Renal cortex interstitium (tissue), 11 donors: ENCODE results near the gene KRTAP10-4. TPM values are rescaled to one million over a fixed set of nuclear protein-coding genes. Genes with fewer than 3 reads are reported as not detected.
"Not testable (repeated sequence)": the region's sequence is repeated elsewhere in the genome, so short reads cannot be mapped to it uniquely, and the experiment has no call there.

ENCODE experiments used
- DNase-seq, 11 donors: peaks; one replicate each; pipeline ENCODE4 v3.0.0-alpha.2; 2013; ENCODE audit warnings: low read depth in 9 of 11, low spot score in 4 of 11; ENCODE audit errors: extremely low read depth in 1 of 11
- polyA plus RNA-seq, 3 donors: library from polyadenylated mRNA; unstranded; fragments of 120-200 nt; gene quantifications; one replicate each; pipeline ENCODE4 v1.2.1, GENCODE V29; 2013; ENCODE audit not compliant: insufficient read length in 3 of 3

KRTAP10-4 gene
- polyA plus RNA-seq, 3 donors: not detected

DNA sequence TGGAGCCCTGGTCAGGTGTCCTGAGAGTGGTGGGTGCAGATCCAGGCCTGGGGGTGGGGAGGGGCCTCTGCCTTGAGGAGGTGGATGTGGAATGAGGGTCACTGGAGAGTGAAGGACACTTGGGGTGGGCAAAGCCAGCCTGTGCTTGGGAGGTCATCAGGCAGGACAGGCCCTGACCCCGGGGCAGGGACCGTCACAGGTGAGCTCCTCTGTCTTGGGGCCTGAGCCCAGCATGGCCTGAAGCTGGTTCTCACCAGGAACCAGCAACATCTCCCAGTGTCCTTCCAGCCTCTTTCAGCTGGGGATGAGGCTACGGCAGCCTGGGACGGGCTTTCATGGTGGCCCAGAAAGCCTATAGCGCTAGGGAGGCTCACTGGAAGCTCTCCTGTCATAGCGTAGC lies 21.4 kb upstream of the KRTAP10-4 start:
- DNase-seq: no peak

- no peak for DNase-seq
Measured at GRCh38 chr21:44552681-44553080, 20.8 kb upstream of the KRTAP10-4 start.

DNA sequence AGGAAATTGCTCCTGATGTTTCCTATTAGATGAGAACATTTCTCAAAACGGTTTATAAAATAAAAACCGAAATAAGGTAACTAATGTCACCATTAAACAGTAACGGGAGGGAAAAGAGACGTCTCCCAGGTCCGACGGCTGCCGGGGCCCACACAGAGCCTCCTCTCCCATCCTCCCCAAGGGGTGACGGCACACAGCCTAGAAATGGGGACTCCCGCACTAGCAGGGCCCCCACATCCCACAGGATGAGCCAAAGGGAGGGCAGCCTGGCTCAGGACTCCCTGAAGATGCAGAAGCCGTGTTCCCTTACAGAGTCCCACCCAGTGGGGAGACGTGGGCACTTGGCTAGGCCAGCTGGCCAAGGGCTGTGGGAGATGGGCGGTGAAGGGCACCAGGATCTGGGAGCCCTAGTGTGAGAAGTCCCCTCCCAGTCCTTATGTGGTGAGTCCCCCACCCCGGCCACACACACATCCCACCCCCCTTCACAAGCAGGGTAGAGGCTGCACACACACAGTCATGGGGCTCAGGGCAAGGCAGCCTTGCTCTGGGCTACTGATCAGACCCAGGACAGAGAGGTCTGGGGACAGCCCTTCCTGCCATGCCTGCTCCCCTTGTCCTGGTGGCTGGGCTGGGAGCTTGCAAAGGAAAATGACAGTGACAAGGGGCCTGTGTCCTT lies 18.2 kb upstream of the KRTAP10-4 start:
- no peak for DNase-seq

- no peak for DNase-seq
Measured at GRCh38 chr21:44556879-44557278, 16.6 kb upstream of the KRTAP10-4 start.

GRCh38 chr21:44557491-44558328 lies 15.8 kb upstream of the KRTAP10-4 start:
- no peak for DNase-seq

DNA sequence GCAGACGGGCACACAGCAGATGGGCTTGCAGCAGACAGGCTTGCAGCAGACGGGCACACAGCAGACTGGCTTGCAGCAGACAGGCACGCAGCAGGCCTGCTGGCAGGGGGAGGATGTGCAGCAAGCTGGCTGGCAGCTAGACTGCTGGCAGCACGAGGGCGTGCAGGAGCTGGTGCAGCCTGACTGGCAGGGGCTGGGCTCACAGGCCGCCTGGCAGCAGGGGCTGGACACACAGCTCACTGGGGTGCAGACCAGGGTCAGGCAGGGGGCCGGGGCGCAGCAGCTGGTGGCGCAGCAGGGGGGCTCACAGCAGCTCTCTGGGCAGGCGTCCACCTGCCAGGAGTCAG lies 15.2 kb upstream of the KRTAP10-4 start:
- not testable (repeated sequence) for DNase-seq

DNA sequence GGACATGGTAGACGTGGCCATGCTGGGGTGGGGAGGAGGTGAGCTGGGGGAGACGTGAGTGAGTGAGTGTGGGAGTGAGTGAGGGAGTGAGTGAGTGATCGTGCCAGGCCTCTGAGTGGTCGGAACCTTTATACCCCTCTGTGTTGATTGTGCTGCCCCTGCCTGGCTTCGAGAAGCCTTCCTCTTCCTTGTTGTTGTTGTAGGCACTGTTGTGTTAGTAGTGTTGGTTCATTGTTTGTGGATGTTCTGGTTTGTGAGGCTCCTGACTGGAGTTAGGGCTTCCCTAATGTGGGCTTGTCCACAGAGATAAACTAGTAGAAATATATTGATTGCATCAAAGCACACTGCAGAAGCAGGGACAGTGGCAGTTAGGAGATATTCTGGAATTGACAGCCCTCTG lies 14.8 kb upstream of the KRTAP10-4 start, which contains the start of gene KRTAP10-3:
TSS of gene KRTAP10-3 (minus strand) at position 101 of the 400 bp plus-strand sequence. CDS start at position 21, 80 bp downstream.
- DNase-seq: no peak

GRCh38 chr21:44564099-44564498 lies 9.4 kb upstream of the KRTAP10-4 start:
- DNase-seq: no peak

DNA sequence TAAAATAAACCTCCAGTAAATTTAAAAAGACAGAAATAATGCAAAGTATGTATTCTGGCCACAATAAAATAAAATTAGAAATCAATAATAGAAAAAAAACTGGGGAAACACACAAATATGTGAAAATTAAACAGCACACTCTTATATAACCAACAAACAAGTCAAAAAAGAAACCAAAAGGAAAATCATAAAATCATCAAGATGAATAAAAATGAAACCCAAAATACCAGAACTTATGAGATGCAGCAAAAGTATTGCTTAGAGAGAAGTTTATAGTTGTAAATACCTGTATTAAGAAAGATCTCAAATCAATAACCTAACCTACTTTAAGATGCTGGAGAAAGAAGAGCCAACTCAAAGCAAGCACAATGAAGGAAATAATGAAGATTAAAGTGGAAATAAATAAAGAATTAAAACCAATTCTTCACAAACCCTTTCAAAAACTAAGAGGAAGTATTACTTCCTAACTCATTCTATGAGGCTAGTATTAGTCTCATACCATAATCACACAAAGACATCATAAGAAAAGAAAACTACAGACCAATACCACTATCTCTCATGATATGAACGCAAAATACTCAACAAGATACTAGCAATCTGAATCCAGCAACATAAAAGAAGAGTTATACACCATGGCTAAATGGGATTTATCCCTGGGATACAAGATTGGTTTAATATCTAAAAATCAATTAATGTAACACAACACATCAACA lies 8.5 kb upstream of the KRTAP10-4 start:
- DNase-seq: no peak

- DNase-seq: no peak
Measured at GRCh38 chr21:44566403-44566802, 7.1 kb upstream of the KRTAP10-4 start.

DNA sequence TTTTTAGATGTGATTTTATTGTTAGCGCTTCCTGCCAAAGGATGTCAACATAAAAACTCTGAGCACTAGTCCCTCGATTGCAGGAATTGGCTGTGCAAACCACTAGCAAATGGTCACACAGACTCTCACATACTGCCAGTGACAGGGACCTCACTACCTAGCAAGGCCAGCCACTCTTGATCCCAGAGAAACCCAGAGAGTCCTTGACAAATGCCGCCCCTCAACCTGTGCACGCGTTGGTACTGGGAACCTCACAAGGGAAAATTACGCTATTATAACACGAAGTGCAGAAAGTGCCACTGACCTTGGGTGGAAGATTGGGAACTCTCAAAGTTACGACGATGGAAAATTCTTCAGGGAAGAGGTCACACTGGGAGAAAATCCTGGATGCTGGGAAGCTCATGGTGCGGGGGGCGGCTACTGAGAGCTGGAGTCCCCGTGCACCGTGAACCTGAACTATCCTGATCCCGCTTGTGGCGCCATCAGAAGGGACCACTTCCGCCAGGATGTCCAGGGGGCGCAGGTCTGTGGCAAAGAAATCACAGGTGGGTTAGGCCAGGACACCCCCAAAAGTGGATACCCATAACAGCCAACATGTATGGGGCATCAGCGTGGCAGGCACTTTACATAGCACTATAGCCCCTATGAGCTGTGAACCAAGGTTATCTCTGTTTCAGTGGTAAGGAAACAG lies 5.9 kb upstream of the KRTAP10-4 start:
- DNase-seq: no peak

- DNase-seq: no peak
Measured at GRCh38 chr21:44568261-44568660, 5.3 kb upstream of the KRTAP10-4 start.

- no peak for DNase-seq
Measured at GRCh38 chr21:44568667-44569556, 4.6 kb upstream of the KRTAP10-4 start.

- DNase-seq: no peak
Measured at GRCh38 chr21:44569861-44570517, 3.5 kb upstream of the KRTAP10-4 start.

GRCh38 chr21:44571296-44571695 lies 2.2 kb upstream of the KRTAP10-4 start:
- DNase-seq: no peak

GRCh38 chr21:44571844-44572782 lies 1.4 kb upstream of the KRTAP10-4 start:
- no peak for DNase-seq
